OCI-LY3 (cell line): ENCODE results near the gene POLK.

Source experiments
- H2AFZ ChIP-seq: fragments of 200-600, 300-600 bp; shearing (Covaris generic); 2 replicates; pipeline ENCODE4 v1.6.0; 2014; ENCODE audit warnings: antibody characterized with exemption, low read depth, low read length
- H3K27ac ChIP-seq: fragments of 200-600, 300-600 bp; sonication (generic); 2 replicates; pipeline ENCODE4 v1.5.1; 2014; ENCODE audit warnings: mild to moderate bottlenecking, low read length, moderate library complexity, mixed read lengths
- H3K27me3 ChIP-seq: fragments of 200-600, 300-600 bp; sonication (generic); 2 replicates; pipeline ENCODE4 v1.6.1; 2014; ENCODE audit warnings: low read depth, low read length, mixed read lengths
- H3K36me3 ChIP-seq: fragments of 200-600, 300-600 bp; sonication (generic); replicated peaks from 2 replicates; pipeline ENCODE3; 2014; ENCODE audit warnings: low read depth, low read length, mixed read lengths
- H3K4me1 ChIP-seq: fragments of 300-600, 200-600 bp; sonication (generic); 2 replicates; pipeline ENCODE4 v1.6.1; 2014; ENCODE audit warnings: low read length, mixed read lengths
- H3K4me2 ChIP-seq: fragments of 200-600, 300-600 bp; sonication (generic); 2 replicates; pipeline ENCODE4 v1.6.1; 2014; ENCODE audit warnings: low read length, mixed read lengths
- H3K4me3 ChIP-seq: fragments of 300-600, 200-600 bp; sonication (generic); 2 replicates; pipeline ENCODE4 v1.5.1; 2014; ENCODE audit warnings: antibody characterized with exemption, mild to moderate bottlenecking, low read length, moderate library complexity
- H3K79me2 ChIP-seq: fragments of 300-600, 200-600 bp; shearing (Covaris generic); 2 replicates; pipeline ENCODE4 v1.6.1; 2014; ENCODE audit warnings: mild to moderate bottlenecking, low read length, mixed read lengths
- H3K9ac ChIP-seq: fragments of 300-600, 200-600 bp; shearing (Covaris generic); 2 replicates; pipeline ENCODE4 v1.6.0; 2014; ENCODE audit warnings: mild to moderate bottlenecking, low read length, moderate library complexity
- H3K9me3 ChIP-seq: fragments of 200-600, 300-600 bp; shearing (Covaris generic); 2 replicates; pipeline ENCODE4 v1.6.1; 2014; ENCODE audit warnings: low read length, mixed read lengths; ENCODE audit not compliant: insufficient read depth
- H4K20me1 ChIP-seq: fragments of 200-600, 300-600 bp; sonication (generic); 2 replicates; pipeline ENCODE4 v1.6.1; 2016; ENCODE audit warnings: low read length, mixed read lengths; ENCODE audit not compliant: insufficient read depth
- CTCF ChIP-seq: fragments of 200-600, 300-600 bp; sonication (generic); IDR thresholded peaks from 2 replicates; pipeline ENCODE4 v1.5.1; 2014; ENCODE audit warnings: antibody characterized with exemption, low read length, low read depth
- EZH2phosphoT487 ChIP-seq: fragments of 200-600 bp; shearing (Covaris generic); IDR thresholded peaks from 2 replicates; pipeline ENCODE4 v1.6.1; 2018; ENCODE audit warnings: antibody characterized with exemption, mixed run types, low read depth

The POLK gene

GRCh38 chr5:75547812-75548211 is 36.1 kb downstream of the POLK start:
- no peaks in the 10 kb centered on the region for H3K79me2 ChIP-seq
- no peak overlapping the region for H3K9ac ChIP-seq
- H3K27ac ChIP-seq, result no peak overlapping the region
- H2AFZ ChIP-seq, result no peak overlapping the region
- H3K27me3 ChIP-seq, result no peaks in the 10 kb centered on the region
- TF ChIP-seq EZH2phosphoT487 (no peak), CTCF (no peak)
- H3K4me3 ChIP-seq, result no peak overlapping the region
- no peak overlapping the region for H3K4me2 ChIP-seq
- no peaks in the 10 kb centered on the region for H3K9me3 ChIP-seq
- H3K36me3 ChIP-seq, result peaks cover 6% of the 10 kb centered on the region
- H4K20me1 ChIP-seq, result no peaks in the 10 kb centered on the region
- no peaks in the 10 kb centered on the region for H3K4me1 ChIP-seq

GRCh38 chr5:75550597-75550996 is 38.9 kb downstream of the POLK start:
- H3K9ac ChIP-seq, result no peak overlapping the region
- H3K27ac ChIP-seq, result no peak overlapping the region
- H4K20me1 ChIP-seq, result no peaks in the 10 kb centered on the region
- H3K4me1 ChIP-seq, result no peaks in the 10 kb centered on the region
- H3K4me2 ChIP-seq, result no peak overlapping the region
- H3K9me3 ChIP-seq, result no peaks in the 10 kb centered on the region
- H3K4me3 ChIP-seq, result no peak overlapping the region
- H3K27me3 ChIP-seq, result no peaks in the 10 kb centered on the region
- H3K79me2 ChIP-seq, result no peaks in the 10 kb centered on the region
- H2AFZ ChIP-seq, result no peak overlapping the region
- no peak for TF ChIP-seq EZH2phosphoT487
- TF ChIP-seq CTCF, result no peak
- peaks cover 8% of the 10 kb centered on the region for H3K36me3 ChIP-seq

GRCh38 chr5:75551471-75551870 is 39.8 kb downstream of the POLK start:
- Histone ChIP-seq H3K4me3 (no peak overlapping the region), H2AFZ (no peak overlapping the region), H3K9ac (no peak overlapping the region), H3K9me3 (no peaks in the 10 kb centered on the region), H3K4me1 (no peaks in the 10 kb centered on the region), H3K79me2 (no peaks in the 10 kb centered on the region), H3K4me2 (no peak overlapping the region), H3K27me3 (no peaks in the 10 kb centered on the region), H4K20me1 (no peaks in the 10 kb centered on the region), H3K36me3 (peaks cover 8% of the 10 kb centered on the region), H3K27ac (no peak overlapping the region)
- TF ChIP-seq EZH2phosphoT487, result no peak
- no peak for TF ChIP-seq CTCF

- no peaks in the 10 kb centered on the region for H3K79me2 ChIP-seq
- H2AFZ ChIP-seq, result no peak overlapping the region
- no peak overlapping the region for H3K4me3 ChIP-seq
- no peak overlapping the region for H3K9ac ChIP-seq
- H3K27ac ChIP-seq, result no peak overlapping the region
- H3K4me1 ChIP-seq, result no peaks in the 10 kb centered on the region
- no peak overlapping the region for H3K4me2 ChIP-seq
- TF ChIP-seq CTCF (no peak), EZH2phosphoT487 (no peak)
- H3K27me3 ChIP-seq, result no peaks in the 10 kb centered on the region
- H3K9me3 ChIP-seq, result no peaks in the 10 kb centered on the region
- H3K36me3 ChIP-seq, result peaks cover 8% of the 10 kb centered on the region
- H4K20me1 ChIP-seq, result no peaks in the 10 kb centered on the region
Observed at GRCh38 chr5:75552764-75553163, 41.1 kb downstream of the POLK start.
